Activated CD4-positive, alpha-beta T cell treated with anti-CD3 and anti-CD28 coated beads for 36 hours (primary cell): Measurements from ENCODE around the gene PTX3. TPM values are rescaled to one million over a fixed set of nuclear protein-coding genes. Genes with fewer than 3 reads are reported as not detected.

Source experiments
- ATAC-seq: fragments of 200-7000 bp; cut with Tn5 transposase; one replicate; pipeline ENCODE4 v1.10.0; 2021; ENCODE audit warnings: mild to moderate bottlenecking, moderate library complexity
- CTCF ChIA-PET: fragments of 350-600 bp; sonication (Branson Sonifier 250); formaldehyde crosslinking; loops from one replicate; lab custom pipeline; 2021; ENCODE audit warnings: antibody characterized with exemption; lab: Charles Lee
- POLR2A ChIA-PET: fragments of 350-600 bp; sonication (Branson Sonifier 250); formaldehyde crosslinking; loops from one replicate; lab custom pipeline; 2021; ENCODE audit warnings: antibody characterized with exemption, inconsistent platforms; lab: Charles Lee
- DNase-seq: peaks from one replicate; pipeline ENCODE4 v3.0.0-alpha.2; 2020
- H3K27ac Mint-ChIP-seq: one replicate; pipeline ENCODE4 v1.8.0; 2021; ENCODE audit warnings: mixed read lengths
- H3K27me3 Mint-ChIP-seq: one replicate; pipeline ENCODE4 v1.8.0; 2021; ENCODE audit warnings: mixed read lengths
- H3K36me3 Mint-ChIP-seq: one replicate; pipeline ENCODE4 v1.8.0; 2021; ENCODE audit warnings: low read depth, mixed read lengths
- H3K4me1 Mint-ChIP-seq: one replicate; pipeline ENCODE4 v1.8.0; 2021; ENCODE audit warnings: mixed read lengths
- H3K4me3 Mint-ChIP-seq: one replicate; pipeline ENCODE4 v1.8.0; 2021; ENCODE audit warnings: mild to moderate bottlenecking, moderate library complexity, mixed read lengths
- H3K9me3 Mint-ChIP-seq: one replicate; pipeline ENCODE4 v1.8.0; 2021; ENCODE audit warnings: low read depth, mixed read lengths
- intact Hi-C, 2 experiments: fragments of 100-400 bp; cut with DNase I in 1 of 2; cut with micrococcal nuclease in 1 of 2; formaldehyde crosslinking; loops; one replicate each; pipeline versions ENCODE4 v1.14.2 to v1.15.1; 2022 to 2024; cut with DNase I, micrococcal nuclease
- total RNA-seq, 2 experiments: library from RNA; stranded (reverse); gene quantifications; one replicate each; pipeline ENCODE4 v1.2.3, GENCODE V29; 2021

Gene PTX3
- total RNA-seq, 2 experiments from 2014 or later: 0.18 to 0.23 TPM

DNA sequence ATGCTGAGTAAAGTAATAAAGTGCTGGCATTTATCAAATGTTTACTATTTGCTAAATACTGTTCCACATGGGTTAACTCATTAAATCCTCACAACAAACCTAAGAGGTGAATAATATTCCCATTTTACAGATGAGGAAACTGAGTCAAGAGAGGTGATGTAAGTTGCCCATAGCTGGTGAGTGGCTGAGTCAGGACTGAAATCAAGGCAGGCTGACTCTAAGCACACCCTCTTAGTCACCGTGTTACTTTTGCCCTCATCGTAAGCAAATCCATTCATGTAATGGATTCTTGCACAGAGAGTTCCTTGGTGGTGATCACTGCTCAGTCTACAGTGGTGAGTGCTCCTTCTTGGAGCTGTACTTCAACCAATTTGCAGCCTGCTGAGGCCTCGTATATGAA, 28.9 kb upstream of the PTX3 start:
- no peak for ATAC-seq
- no peaks in the 10 kb centered on the region for H3K36me3 Mint-ChIP-seq

DNA sequence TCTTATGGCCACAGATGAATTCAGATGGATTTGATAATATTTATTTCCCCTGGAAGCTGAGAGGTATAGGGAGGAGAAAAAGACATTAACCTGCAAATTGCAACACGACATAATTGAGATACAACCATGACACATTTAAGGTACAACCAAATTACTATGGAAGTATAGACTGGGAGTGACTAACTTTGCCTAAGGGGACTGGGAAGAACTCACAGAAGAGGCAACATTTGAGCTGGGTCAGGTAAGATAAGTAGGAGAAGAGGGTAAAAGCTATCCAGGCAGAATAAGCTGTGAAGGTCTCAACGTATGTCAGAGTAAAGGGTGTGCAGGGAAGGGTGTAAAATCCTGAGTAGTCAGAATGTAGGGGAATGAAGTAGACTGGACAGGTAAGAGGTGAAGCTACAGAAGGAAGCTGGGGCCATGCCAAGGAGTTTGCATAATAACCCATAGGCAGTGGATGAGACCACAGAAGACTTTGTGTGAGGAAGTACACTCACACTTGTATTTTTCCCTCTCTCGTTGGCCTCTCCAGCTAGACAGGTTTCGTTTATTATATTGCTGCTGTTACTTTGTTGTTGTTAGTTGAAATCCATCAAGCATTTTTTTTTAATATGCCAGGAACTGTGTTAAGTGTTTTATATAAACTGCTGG, 28.0 kb upstream of the PTX3 start:
- no peak overlapping the region for H3K4me3 Mint-ChIP-seq
- H3K9me3 Mint-ChIP-seq: no peaks in the 10 kb centered on the region
- ChIA-PET CTCF (interaction anchor here (0.6 kb wide), 1 partner anchor 33 kb away, joined by 3 read pairs; no protein-coding TSS in a partner anchor), POLR2A (no interaction called here)
- no peak overlapping the region for H3K27ac Mint-ChIP-seq
- intact Hi-C loops: no loop called here
- no peak for DNase-seq
- H3K4me1 Mint-ChIP-seq: no peaks in the 10 kb centered on the region
- no peak for ATAC-seq
- H3K36me3 Mint-ChIP-seq: no peaks in the 10 kb centered on the region
- no peaks in the 10 kb centered on the region for H3K27me3 Mint-ChIP-seq

More for the DNA sequence above, 28.9 kb upstream of the PTX3 start:
- no peak for DNase-seq
- intact Hi-C loops: no loop called here
- CTCF ChIA-PET: no interaction called here
- H3K9me3 Mint-ChIP-seq: no peaks in the 10 kb centered on the region
- no peaks in the 10 kb centered on the region for H3K27me3 Mint-ChIP-seq
- no peaks in the 10 kb centered on the region for H3K4me1 Mint-ChIP-seq
- H3K4me3 Mint-ChIP-seq: no peak overlapping the region
- POLR2A ChIA-PET: no interaction called here
- H3K27ac Mint-ChIP-seq: no peak overlapping the region

DNA sequence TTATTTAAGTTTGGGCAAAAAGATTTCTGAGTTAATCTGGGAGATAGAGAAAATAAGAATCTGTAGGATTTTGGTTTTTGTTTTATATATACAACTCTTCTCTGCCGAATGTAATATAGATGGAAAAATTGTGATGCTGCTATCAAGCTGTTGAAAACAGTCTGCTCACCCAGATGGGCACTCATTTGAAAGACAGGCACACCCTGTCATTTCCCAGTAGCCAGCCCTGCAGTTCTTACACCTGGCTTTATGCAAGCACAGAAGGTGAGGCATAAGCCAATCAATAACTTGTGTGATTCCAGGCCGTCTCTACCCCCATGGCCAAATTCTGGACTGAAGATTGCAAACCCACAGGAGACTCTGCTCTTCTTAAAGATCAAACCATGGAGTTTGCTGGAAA, 27.1 kb upstream of the PTX3 start:
- ChIA-PET CTCF (no interaction called here), POLR2A (no interaction called here)
- H3K27me3 Mint-ChIP-seq: no peaks in the 10 kb centered on the region
- DNase-seq (no peak), ATAC-seq (no peak)
- intact Hi-C loops: no loop called here
- H3K9me3 Mint-ChIP-seq: no peaks in the 10 kb centered on the region
- no peaks in the 10 kb centered on the region for H3K4me1 Mint-ChIP-seq
- H3K36me3 Mint-ChIP-seq: no peaks in the 10 kb centered on the region
- no peak overlapping the region for H3K27ac Mint-ChIP-seq
- no peak overlapping the region for H3K4me3 Mint-ChIP-seq

- ChIA-PET POLR2A (no interaction called here), CTCF (interaction anchor here (0.7 kb wide), 1 partner anchor 159 kb away, joined by 3 read pairs; no protein-coding TSS in a partner anchor)
- ATAC-seq (no peak), DNase-seq (no peak)
- intact Hi-C loops: no loop called here
- no peak overlapping the region for H3K27ac Mint-ChIP-seq
- no peaks in the 10 kb centered on the region for H3K36me3 Mint-ChIP-seq
- H3K4me1 Mint-ChIP-seq: no peaks in the 10 kb centered on the region
- H3K4me3 Mint-ChIP-seq: no peak overlapping the region
- no peaks in the 10 kb centered on the region for H3K9me3 Mint-ChIP-seq
- H3K27me3 Mint-ChIP-seq: no peaks in the 10 kb centered on the region
These were observed 25.7 kb upstream of the PTX3 start for GRCh38 chr3:157410945-157411344.

- no peaks in the 10 kb centered on the region for H3K4me1 Mint-ChIP-seq
- H3K9me3 Mint-ChIP-seq: no peaks in the 10 kb centered on the region
- H3K36me3 Mint-ChIP-seq: no peaks in the 10 kb centered on the region
- intact Hi-C loops: no loop called here
- no peaks in the 10 kb centered on the region for H3K27me3 Mint-ChIP-seq
- ChIA-PET CTCF (no interaction called here), POLR2A (no interaction called here)
- DNase-seq (no peak), ATAC-seq (no peak)
- no peak overlapping the region for H3K27ac Mint-ChIP-seq
- no peak overlapping the region for H3K4me3 Mint-ChIP-seq
These were observed 24.3 kb upstream of the PTX3 start for GRCh38 chr3:157412323-157412855.

DNA sequence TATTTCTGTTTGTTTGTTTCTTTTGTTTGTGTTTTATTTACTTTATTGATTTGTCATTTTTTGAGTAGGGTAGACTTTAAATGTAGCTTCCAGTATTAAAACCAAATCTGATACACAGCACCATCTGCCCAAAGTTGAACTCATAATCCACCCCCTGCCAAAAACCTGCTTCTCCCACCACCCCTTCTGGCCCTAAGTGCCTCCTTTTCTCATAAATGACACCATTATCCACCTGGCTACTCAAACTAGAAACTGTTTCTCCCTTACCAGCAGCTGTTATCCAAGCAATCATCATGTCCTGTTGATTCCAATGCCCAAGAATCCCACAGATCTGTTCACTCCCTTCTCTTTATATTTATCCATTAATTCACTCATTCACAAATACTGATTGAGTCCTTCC, 21.8 kb upstream of the PTX3 start:
- DNase-seq (no peak), ATAC-seq (no peak)
- H3K27ac Mint-ChIP-seq: no peak overlapping the region
- intact Hi-C loops: no loop called here
- ChIA-PET POLR2A (no interaction called here), CTCF (no interaction called here)
- no peaks in the 10 kb centered on the region for H3K9me3 Mint-ChIP-seq
- no peaks in the 10 kb centered on the region for H3K36me3 Mint-ChIP-seq
- H3K4me1 Mint-ChIP-seq: no peaks in the 10 kb centered on the region
- H3K4me3 Mint-ChIP-seq: no peak overlapping the region
- H3K27me3 Mint-ChIP-seq: no peaks in the 10 kb centered on the region

GRCh38 chr3:157416347-157417087, 20.1 kb upstream of the PTX3 start:
- intact Hi-C loops: no loop called here
- no peak overlapping the region for H3K4me3 Mint-ChIP-seq

DNA sequence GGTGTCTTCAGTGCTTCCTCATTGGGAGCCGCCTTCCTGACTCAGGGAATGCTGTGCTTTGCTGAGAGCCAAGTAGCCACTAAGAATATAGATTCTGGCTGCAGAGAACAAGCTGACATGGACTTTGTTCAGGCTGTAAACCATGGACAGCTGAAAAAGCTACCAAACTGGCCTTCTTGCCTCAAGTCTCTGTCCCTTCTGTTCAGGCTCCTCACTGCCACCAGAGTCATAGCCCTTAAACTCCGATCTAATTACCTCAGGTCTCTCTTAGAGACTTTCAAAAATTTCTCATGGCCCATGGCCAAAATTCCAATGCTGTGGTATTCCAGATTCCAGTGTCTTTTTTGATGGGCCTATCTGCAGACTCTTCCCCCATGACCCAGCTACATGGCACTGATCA, 19.4 kb upstream of the PTX3 start:
- Mint-ChIP-seq H3K27me3 (no peaks in the 10 kb centered on the region), H3K4me1 (no peaks in the 10 kb centered on the region), H3K36me3 (no peaks in the 10 kb centered on the region), H3K27ac (no peak overlapping the region), H3K9me3 (no peaks in the 10 kb centered on the region), H3K4me3 (no peak overlapping the region)
- CTCF ChIA-PET: no interaction called here
- DNase-seq (no peak), ATAC-seq (no peak)
- POLR2A ChIA-PET: no interaction called here
- intact Hi-C loops: no loop called here

More at GRCh38 chr3:157416347-157417087, 20.1 kb upstream of the PTX3 start:
- POLR2A ChIA-PET: no interaction called here
- Mint-ChIP-seq H3K36me3 (no peaks in the 10 kb centered on the region), H3K9me3 (no peaks in the 10 kb centered on the region), H3K4me1 (no peaks in the 10 kb centered on the region), H3K27me3 (no peaks in the 10 kb centered on the region), H3K27ac (no peak overlapping the region)
- no peak for DNase-seq
- CTCF ChIA-PET: interaction anchor here (0.7 to 0.8 kb wide), 2 partner anchors 48 to 119 kb away, joined by 3 read pairs; no protein-coding TSS in a partner anchor
- ATAC-seq: no peak

GRCh38 chr3:157418104-157418503, 18.5 kb upstream of the PTX3 start:
- Mint-ChIP-seq H3K9me3 (no peaks in the 10 kb centered on the region), H3K4me1 (no peaks in the 10 kb centered on the region), H3K36me3 (no peaks in the 10 kb centered on the region), H3K27me3 (no peaks in the 10 kb centered on the region), H3K27ac (no peak overlapping the region), H3K4me3 (no peak overlapping the region)
- POLR2A ChIA-PET: no interaction called here
- DNase-seq (no peak), ATAC-seq (no peak)
- intact Hi-C loops: no loop called here
- CTCF ChIA-PET: no interaction called here

GRCh38 chr3:157420606-157421130, 16.0 kb upstream of the PTX3 start:
- Mint-ChIP-seq H3K36me3 (no peaks in the 10 kb centered on the region), H3K4me3 (no peak overlapping the region), H3K27ac (no peak overlapping the region), H3K9me3 (peaks cover 4% of the 10 kb centered on the region), H3K4me1 (no peaks in the 10 kb centered on the region), H3K27me3 (peaks cover 2% of the 10 kb centered on the region)
- DNase-seq: no peak
- ATAC-seq: no peak
- ChIA-PET POLR2A (no interaction called here), CTCF (no interaction called here)
- intact Hi-C loops: no loop called here

GRCh38 chr3:157423337-157423736, 13.3 kb upstream of the PTX3 start:
- CTCF ChIA-PET: no interaction called here
- ATAC-seq (no peak), DNase-seq (no peak)
- intact Hi-C loops: no loop called here
- H3K4me1 Mint-ChIP-seq: no peaks in the 10 kb centered on the region
- peaks cover 4% of the 10 kb centered on the region for H3K9me3 Mint-ChIP-seq
- POLR2A ChIA-PET: no interaction called here
- H3K4me3 Mint-ChIP-seq: no peak overlapping the region
- peaks cover 2% of the 10 kb centered on the region for H3K27me3 Mint-ChIP-seq
- H3K36me3 Mint-ChIP-seq: no peaks in the 10 kb centered on the region
- H3K27ac Mint-ChIP-seq: no peak overlapping the region

DNA sequence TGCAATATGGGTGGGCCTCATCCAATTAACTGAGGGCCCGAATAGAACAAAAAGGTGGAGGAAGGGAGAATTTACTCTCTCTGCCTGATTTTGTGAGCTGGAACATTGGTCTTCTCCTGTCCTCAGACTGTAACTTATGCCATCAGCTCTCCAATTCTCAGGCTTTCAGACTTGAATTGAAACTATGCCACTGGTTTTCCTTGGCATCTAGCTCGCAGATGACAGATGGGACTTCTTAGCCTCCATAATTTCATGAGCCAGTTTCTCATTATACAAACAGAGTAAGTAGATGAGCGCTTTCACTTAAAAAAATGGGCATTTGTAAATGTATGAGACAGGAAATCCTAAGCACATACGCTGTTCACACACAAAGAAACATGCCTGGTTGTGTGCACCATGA, 8.7 kb upstream of the PTX3 start:
- Mint-ChIP-seq H3K27me3 (peaks cover 4% of the 10 kb centered on the region), H3K27ac (no peak overlapping the region), H3K4me3 (no peak overlapping the region), H3K4me1 (no peaks in the 10 kb centered on the region), H3K36me3 (no peaks in the 10 kb centered on the region), H3K9me3 (peaks cover 4% of the 10 kb centered on the region)
- CTCF ChIA-PET: no interaction called here
- intact Hi-C loops: no loop called here
- POLR2A ChIA-PET: no interaction called here
- DNase-seq: no peak
- no peak for ATAC-seq
